Measurements from ENCODE around the gene OVCA2. TPM values are rescaled to one million over a fixed set of nuclear protein-coding genes. Genes with fewer than 3 reads are reported as not detected.
A peak's percentile ranks its signal among the peaks of the same experiment; 100 is the strongest.

OVCA2 gene
- total RNA-seq, 1 experiment from 2014 or later = 77.3 TPM

GRCh38 chr17:2053380-2054261 is 11.8 kb downstream of the OVCA2 start:
- DNase-seq (ENCODE audit: low read depth) = no peak

DNA sequence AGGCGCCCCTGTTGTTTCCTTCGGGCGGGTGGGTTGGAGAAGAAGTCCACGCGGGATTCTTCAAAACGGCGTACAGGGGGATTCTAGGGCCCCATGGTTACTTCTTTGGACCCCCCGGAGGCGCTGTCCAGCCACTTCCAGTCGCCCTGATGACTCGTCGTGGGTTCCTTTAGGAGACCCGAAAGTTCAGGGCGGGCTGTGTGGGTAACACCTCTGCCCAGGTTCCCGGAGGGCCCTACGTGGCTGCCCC is 12.4 kb downstream of the OVCA2 start:
- DNase-seq (ENCODE audit: low read depth) = no peak

DNA sequence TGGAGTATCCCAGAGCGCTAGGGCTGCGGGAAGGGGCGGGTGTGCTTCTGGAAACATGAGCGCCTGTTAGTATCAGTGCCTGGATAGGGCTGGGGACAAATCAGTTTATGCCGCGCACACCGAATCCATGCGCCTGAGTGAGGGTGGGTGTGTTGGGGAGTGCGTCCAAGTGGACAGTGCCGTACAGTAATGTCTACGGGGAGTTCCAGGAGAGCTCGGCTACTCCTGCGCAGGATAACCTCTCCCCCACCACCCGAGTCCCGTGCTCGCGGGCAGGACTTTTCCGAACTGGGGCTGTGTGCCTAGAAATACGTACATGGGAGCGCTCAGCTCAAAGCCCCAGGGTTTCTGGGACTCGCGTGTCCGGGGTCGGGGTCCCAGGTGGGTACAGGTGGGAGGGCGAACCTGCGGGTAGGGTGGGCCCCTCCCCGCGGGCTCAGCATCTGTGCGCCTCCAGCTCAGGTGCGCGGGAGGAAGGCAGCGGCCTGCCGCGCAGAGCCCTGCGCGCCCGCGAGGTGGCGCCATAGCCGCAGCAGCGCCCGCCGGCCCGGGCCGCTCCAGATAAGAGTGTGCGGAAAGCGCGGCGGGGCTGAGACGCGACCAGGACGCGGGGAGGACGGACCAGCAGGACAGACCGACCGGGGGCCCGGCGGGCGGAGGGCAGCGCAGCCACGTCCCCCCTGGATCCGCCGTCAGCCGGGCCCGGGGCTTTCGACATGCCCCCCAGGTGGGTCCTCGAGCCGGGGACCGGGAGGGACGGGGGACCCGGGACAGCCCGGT is 12.9 kb downstream of the OVCA2 start, which contains the start of gene HIC1:
Gene HIC1, plus strand, starts transcription at position 592 of the 780 bp plus-strand sequence. CDS start 1,588 bp downstream, outside the sequence.
- DNase-seq (ENCODE audit: low read depth) = peak; percentile 62

GRCh38 chr17:2055292-2056205 is 13.7 kb downstream of the OVCA2 start:
- DNase-seq (ENCODE audit: low read depth) = no peak

GRCh38 chr17:2056206-2057174 is 14.7 kb downstream of the OVCA2 start:
- DNase-seq (ENCODE audit: low read depth) = no peak

- DNase-seq (ENCODE audit: low read depth) = no peak
Observed at GRCh38 chr17:2057175-2057759, 15.4 kb downstream of the OVCA2 start.

DNA sequence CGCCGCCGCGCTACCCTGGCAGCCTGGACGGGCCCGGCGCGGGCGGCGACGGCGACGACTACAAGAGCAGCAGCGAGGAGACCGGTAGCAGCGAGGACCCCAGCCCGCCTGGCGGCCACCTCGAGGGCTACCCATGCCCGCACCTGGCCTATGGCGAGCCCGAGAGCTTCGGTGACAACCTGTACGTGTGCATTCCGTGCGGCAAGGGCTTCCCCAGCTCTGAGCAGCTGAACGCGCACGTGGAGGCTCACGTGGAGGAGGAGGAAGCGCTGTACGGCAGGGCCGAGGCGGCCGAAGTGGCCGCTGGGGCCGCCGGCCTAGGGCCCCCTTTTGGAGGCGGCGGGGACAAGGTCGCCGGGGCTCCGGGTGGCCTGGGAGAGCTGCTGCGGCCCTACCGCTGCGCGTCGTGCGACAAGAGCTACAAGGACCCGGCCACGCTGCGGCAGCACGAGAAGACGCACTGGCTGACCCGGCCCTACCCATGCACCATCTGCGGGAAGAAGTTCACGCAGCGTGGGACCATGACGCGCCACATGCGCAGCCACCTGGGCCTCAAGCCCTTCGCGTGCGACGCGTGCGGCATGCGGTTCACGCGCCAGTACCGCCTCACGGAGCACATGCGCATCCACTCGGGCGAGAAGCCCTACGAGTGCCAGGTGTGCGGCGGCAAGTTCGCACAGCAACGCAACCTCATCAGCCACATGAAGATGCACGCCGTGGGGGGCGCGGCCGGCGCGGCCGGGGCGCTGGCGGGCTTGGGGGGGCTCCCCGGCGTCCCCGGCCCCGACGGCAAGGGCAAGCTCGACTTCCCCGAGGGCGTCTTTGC is 16.2 kb downstream of the OVCA2 start:
- DNase-seq (ENCODE audit: low read depth) = no peak

GRCh38 chr17:2058586-2059546 is 17.0 kb downstream of the OVCA2 start:
- no peak for DNase-seq (ENCODE audit: low read depth)

DNA sequence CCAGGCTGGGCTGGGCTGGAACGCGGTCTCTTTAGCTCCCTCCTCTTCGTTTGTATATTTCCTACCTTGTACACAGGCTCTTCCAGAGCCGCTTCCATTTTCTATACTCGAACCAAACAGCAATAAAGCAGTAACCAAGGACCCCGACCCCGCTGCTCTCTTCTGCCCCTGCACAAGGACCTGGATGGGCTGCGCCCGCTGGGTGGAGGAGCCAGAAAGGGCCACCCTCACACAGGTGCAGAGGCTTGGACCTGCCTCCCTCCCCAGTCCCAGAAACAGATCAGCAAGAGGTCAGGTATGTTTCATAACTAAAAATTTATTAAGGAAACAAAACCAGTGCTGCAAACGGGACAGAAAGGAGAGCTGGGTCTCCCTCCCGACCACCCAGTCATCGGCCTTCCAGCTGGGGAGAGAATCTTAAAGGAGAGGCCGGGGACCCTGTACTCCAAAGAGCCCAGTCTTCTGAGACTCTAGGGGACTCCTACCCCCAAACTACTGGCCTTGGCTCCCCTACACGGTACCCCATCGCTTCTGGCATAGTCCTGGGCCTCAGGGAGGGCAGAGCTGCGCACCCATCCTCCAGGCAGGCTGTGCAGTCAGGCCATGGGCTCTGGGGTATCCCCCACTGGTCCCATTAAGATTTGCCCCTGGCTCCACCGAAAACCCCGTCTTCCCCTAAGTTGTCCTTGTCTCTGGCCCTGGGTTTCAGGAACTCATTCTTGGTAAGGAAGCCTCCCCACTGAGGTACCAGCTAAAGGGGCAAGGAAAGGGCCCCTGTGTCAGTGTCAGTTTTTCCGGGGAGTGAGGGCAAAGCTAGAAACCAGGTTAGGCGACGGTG is 17.9 kb downstream of the OVCA2 start:
- DNase-seq (ENCODE audit: low read depth) = no peak

DNA sequence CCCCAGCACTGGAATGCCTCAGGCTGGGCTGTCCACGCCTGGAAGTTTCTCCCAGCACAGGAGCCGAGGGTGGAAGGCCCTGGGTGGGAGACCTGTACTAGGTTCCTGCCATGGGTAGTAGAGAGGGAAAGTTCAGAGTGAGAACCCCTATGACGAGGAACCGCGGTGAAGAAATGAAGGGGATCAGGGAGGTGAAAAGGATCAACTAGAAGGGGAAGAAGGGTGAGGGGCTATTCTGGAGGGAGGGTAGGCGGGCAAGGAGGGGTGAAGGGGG is 18.5 kb downstream of the OVCA2 start:
- no peak for DNase-seq (ENCODE audit: low read depth)

DNA sequence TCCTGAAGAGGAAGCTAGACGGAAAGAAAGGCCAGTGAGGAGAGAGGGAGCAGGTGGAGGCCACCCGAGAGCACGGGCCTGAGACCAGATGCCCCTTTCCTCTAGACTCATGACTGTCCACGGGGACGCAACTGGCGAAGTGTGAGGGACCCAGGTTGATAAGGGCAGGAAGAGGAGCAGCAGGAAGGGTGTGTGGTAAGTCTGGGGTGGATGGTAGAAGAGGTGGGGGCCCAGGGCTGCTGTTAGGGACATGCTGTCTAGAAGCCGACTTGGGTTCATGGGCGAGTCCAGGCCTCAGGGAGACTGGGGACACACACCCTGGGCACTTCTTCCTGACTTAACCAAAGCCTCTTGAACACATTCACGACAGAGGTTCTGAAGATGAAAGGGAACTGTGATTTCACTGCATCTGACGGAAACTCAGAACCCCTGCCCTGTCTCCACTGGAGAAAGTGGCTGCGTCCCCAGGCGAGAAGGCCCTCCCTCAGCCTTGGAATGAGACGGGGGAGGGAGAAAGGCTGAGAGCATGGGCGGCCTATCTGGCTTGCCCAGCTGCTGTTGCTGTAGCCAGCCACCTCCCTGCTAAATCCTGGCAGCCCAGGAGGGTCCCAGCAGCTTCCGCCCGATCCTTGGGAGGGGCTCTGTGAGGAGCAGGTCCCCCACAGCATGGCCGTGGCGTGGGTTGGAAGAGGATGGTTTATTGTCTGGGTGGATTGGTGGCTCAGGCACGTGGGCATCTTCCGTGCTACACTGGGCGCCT is 19.0 kb downstream of the OVCA2 start:
- DNase-seq (ENCODE audit: low read depth) = no peak

DNA sequence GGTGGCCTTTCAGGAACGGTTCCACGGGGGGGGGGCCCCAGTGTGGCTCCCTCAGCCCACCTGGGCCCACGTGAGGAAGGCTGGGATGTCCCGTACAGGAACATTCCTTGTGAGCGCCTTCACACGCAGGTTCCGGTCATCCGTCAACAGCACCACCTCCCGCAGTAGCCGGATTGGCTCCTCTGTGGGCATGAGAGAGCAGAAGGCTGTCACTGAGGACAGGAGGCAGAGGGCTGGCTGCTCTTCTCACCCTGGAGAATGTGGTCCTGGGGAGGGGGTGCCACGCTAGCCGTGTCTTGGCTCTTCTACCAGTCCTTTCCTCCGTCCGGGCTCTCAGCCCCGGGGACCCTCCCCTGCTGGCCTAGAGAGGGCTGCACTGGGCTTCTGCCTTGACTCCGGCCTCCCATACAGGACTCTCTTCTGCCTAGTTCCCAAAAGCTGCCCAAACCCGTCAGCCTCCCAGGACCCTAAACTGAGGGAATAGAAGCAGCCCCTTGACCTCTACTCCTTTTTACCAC is 19.7 kb downstream of the OVCA2 start:
- DNase-seq (ENCODE audit: low read depth) = no peak

- no peak for DNase-seq (ENCODE audit: low read depth)
Observed at GRCh38 chr17:2062571-2063183, 20.9 kb downstream of the OVCA2 start.

GRCh38 chr17:2063261-2064146 is 21.7 kb downstream of the OVCA2 start:
- no peak for DNase-seq (ENCODE audit: low read depth)

GRCh38 chr17:2064147-2064489 is 22.3 kb downstream of the OVCA2 start:
- DNase-seq (ENCODE audit: low read depth) = no peak
